NCI-H1436 (cell line): ENCODE measurements around the gene PPP1R15B.

ENCODE experiments used
- DNase-seq: peaks from one replicate; lab custom pipeline; 2025; lab: John Stamatoyannopoulos, UW

The PPP1R15B gene

GRCh38 chr1:204400882-204401510 lies 10.6 kb downstream of the PPP1R15B start:
- DNase-seq, result no peak

DNA sequence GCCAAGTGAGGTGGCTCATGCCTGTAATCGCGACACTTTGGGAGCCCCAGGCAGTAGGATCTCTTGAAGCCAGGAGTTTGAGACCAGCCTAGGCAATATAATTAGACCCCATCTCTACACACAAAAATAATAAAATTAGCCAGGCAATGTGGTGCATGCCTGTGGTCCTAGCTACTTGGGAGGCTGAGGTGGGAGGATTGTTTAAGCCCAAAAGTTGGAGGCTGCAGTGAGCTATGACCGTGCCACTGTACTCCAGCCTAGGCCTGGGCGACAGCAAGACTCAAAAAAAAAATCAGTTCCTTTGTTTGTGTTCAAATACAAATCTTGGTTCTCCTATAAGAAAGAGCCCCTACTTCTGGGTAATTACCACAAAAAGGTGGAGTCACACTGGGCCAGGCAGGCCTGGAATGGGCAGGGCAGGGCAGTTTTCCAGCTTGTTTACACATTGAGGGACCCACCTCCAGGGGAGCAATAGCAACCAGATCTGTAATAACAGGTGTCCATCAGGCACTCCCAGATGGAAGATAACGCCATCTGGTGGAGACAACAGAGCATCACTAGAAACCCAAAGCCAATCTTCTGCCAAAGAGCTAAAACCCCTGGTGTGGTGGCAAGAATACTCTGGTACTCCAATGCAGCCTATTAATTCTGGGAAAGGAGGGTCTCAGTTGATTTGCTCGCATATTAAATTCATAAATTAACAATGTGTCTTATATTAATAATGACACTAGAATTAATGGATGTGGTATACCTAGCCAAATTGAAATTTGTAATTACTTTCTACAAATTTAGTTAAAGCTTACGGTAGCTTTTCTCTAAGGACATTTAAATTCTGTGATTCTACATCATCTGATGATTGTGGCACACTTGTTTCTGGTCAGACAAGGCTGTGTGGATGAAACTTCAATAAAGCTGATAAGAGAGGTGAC lies 13.2 kb downstream of the PPP1R15B start:
- peak; percentile 86 for DNase-seq

- DNase-seq, result no peak
Measured at GRCh38 chr1:204396015-204396583, 15.5 kb downstream of the PPP1R15B start.

GRCh38 chr1:204391629-204392028 lies 20.0 kb downstream of the PPP1R15B start:
- no peak for DNase-seq

- no peak for DNase-seq
Measured at GRCh38 chr1:204390751-204391466, 20.7 kb downstream of the PPP1R15B start.

DNA sequence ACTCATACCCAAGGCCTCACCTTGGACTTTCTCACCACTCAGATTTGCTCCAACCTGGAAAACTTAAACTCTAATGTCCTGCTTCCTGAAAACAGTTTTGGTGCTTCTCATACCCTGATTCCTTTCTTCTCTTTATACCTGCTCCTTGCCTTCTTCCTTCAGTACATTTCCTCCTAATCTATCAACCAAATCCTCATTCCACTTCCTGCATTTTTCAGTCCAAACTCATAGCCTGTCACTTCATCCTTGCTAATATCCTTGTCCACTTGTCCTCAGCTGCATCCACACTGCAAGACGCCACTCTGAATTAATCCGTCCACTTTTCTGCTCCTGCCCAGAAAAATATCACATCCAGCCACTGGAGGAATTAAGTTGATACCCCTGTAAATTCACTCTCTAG lies 25.9 kb downstream of the PPP1R15B start:
- no peak for DNase-seq

DNA sequence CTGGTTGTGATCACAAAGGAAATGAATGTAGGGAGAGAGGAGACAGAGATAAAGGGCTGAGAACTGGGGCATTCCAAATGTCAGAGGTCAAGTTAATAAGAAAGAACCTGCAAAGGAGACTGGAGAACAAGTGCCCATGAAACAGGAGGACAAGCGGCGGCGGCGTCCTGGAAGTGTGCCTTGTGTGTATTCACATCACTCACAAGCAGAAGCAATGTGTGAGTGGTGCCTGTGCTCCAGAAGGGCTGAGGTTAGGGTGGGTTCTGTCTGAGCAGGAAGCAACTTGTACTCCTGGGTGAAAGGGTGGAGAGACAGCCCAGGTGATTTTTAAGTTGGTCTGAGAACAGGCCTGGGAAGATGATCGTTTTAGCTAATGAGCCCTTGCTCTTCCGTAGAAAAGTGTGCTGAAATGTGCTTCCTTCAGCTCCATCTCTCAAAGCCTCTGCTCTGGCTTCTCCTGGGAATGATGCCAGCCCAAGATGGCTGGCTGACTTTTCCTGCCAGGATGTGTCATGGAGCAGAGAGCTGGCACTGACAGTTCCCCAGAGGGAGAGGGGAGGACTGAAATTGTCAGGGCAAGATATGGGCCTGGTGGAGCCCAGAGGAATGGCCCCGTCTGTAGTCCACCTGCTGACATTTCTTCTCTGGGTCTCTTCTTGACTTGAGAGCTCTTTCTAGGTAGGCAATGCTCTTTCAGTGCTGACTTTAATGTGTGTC lies 26.8 kb downstream of the PPP1R15B start:
- no peak for DNase-seq

DNA sequence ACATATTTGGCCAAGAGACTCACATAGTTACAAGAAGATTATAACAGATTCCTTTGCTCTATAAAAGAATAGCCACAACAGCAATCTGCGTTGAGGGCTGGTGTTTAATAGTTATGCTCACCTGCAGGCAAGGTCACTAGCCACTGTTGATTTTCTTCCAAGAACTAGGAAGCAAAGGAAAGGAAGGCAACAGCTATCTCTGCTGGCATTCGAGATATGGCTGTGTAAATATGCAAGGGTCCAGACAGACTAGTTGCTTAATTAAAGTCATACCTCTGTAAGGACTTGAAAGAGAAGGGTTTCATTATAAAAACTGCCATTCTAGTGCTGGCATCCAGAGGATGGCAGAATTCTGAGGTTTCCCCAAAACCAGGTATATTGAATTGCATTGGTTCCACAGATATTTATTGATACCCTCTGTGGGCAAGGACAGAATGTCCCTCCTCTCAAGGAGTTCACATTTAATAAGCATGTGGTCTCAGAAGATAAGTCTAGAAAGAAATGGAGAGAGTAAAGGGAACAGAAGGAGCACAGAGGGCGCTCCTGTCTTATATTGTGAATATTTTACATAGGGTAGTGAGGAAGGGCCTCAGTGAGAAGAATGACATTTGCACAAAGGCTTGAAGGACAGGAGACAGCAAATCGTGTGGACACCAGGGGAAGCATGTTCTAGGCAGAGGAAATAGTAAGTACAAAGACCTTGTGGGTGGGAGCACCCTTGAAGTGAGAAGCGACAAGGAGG lies 28.3 kb downstream of the PPP1R15B start:
- DNase-seq, result no peak

- no peak for DNase-seq
Measured at GRCh38 chr1:204382714-204383083, 28.9 kb downstream of the PPP1R15B start.

GRCh38 chr1:204380293-204380831 lies 31.3 kb downstream of the PPP1R15B start:
- no peak for DNase-seq

DNA sequence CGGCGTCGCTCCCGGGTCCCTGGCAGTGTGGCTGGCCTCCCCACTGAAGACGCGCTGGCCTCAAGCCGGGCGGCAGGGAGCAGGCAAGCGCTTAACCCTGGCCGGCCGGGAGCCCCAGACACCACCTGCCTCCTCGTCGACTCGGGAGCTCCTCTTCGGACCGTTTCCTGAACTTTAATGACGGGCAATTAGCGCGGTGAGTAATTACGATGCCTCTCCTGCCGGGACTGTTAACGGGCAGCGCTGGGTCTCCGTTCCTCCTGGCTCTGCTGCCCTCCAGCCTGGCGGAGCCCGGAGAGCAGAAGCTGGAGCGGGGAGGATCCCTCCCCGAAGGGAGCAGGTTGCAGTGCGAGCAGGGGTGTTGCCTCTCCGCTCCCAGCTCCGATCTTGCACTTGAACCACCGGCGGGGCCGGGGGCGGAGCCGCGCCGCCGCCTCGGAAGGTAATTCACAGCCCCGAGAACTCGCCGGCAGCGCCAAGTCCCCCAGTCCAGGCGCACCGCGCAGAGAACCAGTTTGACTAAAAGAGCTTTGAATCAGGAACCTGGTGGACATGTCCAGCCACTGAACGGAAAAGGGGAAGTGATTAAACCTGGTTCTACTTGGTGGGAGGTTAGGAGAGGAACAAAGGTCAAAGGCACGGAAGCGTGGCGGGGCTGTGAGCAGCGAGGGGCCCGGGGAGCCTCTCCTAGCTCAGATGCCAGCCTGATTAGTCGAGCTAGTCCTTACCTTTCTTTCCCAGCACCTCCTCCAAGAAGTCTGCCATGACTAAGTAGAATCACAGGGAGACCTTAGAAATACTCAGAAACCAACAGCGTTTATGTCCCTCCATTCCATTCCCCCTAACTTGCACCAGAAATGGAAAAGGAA lies 33.6 kb downstream of the PPP1R15B start:
- DNase-seq, result peak; percentile 75

GRCh38 chr1:204376919-204377799 lies 34.5 kb downstream of the PPP1R15B start:
- no peak for DNase-seq

DNA sequence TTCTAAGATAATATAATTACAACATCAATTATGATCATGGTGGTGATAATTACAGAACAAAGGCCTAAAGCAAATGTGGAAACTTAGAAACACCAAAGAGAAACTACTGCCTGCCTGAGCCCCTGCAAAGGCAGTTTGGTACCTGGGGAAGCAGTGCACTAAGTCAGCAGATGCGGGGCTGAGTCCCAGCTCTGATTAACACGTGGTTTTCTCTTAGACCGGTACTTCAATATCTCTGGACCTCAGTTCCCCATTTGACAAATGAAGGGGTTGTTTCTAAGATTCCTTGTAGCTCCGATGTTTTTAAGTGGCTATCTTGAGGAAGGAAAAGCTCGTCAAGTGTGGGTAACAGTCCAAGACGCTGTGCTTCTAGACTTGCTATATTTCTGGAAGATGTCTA lies 35.2 kb downstream of the PPP1R15B start:
- no peak for DNase-seq

DNA sequence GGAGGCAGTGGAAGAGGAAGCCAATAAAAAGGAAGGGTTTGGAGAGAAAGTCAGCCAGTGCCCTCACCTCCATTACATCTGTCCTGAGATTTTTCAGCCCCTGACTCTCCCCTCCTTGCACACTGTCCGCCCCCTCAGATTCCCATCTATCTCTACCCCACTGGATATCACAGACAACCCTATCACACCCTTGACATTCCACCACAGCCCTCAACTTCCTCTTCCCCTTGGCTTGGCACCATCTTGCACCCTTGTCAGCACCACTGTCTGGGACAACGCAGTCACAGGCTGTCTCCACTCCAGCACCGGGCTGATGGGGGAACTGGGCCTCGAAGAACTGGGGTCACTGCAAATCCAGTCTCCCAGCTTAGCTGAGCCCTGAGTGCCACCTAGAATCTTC lies 37.7 kb downstream of the PPP1R15B start:
- DNase-seq, result no peak

GRCh38 chr1:204370176-204370575 lies 41.4 kb downstream of the PPP1R15B start:
- no peak for DNase-seq

DNA sequence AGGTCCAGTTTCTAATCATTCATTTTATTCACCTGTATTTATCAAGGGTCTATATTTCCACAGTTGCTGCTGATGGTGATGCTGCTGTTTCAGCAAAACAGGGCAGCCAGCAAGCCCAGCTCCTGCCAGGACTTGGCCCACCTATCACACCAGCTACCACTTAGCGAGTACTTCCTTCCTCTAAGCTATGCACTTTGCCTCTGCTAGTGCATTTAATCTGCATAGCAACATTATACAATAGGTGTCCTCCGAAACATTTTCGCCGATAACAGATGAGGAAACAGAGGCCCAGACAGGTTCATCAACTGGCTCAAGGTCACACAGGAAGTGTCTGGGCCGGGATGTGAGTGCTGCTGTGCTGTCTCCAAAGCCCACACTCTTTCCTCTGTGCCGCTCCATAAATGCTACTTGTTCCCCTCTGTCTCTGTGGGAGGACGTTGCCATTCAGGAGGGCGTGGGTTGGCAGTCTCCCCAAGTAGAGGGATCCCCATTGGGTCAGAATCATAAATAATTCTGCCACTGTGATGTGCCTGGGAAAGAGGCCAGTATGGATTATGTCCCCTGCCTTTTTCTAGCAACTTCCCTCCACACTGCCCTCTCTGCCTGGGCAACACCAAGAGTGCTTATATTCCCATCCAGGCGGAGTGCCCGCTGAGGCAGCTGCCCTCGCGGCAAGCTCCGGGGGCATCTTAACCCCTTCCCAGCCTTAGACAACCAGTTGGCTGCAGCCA lies 42.5 kb downstream of the PPP1R15B start:
- DNase-seq, result no peak

GRCh38 chr1:204367956-204368355 lies 43.7 kb downstream of the PPP1R15B start:
- no peak for DNase-seq
